NCI-H524 (cell line): ENCODE measurements around the gene RYR2.

Source experiments
- DNase-seq, 2 experiments: peaks; one replicate each; lab custom pipeline; 2025; lab: John Stamatoyannopoulos, UW

Gene RYR2

DNA sequence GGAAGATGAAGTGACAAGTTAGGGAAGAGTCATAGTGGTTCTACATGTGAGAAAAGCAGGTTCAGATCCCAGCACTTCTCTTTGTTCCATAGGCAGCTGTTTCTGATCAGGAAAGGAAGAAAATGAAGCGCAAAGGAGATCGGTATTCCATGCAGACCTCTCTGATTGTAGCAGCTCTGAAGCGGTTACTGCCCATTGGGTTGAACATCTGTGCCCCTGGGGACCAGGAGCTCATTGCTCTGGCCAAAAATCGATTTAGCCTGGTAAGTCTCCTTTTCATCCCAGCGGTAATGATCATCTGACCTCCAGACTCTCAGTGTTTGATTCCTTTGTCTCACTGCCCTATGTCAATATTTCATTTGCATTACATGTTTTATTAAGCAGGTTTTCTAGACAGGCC is 675.1 kb downstream of the RYR2 start:
- DNase-seq: no peak

DNA sequence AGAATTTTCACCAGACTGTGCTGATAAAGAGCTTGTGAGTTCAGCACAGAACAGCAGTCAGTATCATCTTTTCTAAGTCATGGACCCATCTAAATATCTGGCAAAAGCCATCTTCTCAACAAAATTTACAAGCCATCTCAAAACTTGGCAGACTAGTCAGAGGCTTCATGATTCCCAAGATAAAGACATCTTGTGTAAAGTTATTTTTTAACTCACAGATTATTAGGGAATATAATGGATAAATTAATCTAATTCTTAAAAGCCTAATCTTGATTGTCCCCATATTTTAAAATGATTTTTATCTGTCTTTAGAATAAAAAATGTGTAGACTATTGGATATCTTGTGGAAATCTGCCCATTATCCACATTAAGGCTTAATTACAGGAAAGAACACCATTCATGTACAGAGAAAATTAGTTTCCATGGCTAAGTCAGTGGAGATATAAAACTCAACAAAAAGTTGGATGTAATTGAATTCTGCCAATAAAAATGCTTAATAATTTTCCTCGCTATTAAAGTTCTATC is 688.9 kb downstream of the RYR2 start:
- DNase-seq: no peak

DNA sequence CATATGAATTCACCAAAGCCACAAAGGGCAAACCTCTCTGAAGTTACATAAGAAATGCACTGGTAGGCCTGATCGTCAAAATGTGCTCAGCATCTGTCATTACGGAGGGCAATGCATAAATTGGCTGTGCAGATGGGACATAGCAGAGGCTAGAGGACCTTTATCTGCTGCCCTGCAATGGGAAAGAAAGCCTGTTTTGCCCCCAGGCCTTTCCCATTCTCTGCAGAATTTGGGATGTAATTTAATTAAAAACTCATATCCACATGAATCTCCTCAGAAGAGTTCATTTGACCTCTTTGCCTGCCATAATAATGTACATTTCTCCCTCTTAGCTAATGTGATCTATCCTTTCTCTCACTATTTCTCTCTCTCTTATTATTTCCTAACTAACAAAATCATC is 690.7 kb downstream of the RYR2 start:
- DNase-seq: no peak

- no peak for DNase-seq
Measured at GRCh38 chr1:237736372-237737029, 694.5 kb downstream of the RYR2 start.

DNA sequence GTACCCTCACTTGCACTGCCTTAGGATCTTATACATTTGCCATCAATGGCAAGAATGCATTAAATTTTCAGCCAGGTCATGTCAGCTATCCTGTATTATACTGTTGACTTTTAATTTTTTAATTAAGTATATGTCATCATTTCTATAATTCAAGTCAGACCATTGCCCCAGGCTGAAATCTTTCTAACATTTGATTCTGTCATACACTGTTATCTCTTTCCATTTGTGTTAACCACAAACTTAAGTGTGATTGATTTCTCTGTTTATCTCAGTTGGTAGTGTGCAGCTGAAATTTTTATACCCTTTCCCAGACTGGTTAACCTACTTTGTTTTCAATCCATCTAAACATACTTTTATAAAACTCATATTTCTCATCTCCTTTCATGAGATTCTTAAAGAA is 695.5 kb downstream of the RYR2 start:
- DNase-seq: no peak

GRCh38 chr1:237737938-237738610 is 696.1 kb downstream of the RYR2 start:
- no peak for DNase-seq

- no peak for DNase-seq
Measured at GRCh38 chr1:237740846-237741245, 698.9 kb downstream of the RYR2 start.

- DNase-seq: no peak
Measured at GRCh38 chr1:237745545-237745944, 703.6 kb downstream of the RYR2 start.

DNA sequence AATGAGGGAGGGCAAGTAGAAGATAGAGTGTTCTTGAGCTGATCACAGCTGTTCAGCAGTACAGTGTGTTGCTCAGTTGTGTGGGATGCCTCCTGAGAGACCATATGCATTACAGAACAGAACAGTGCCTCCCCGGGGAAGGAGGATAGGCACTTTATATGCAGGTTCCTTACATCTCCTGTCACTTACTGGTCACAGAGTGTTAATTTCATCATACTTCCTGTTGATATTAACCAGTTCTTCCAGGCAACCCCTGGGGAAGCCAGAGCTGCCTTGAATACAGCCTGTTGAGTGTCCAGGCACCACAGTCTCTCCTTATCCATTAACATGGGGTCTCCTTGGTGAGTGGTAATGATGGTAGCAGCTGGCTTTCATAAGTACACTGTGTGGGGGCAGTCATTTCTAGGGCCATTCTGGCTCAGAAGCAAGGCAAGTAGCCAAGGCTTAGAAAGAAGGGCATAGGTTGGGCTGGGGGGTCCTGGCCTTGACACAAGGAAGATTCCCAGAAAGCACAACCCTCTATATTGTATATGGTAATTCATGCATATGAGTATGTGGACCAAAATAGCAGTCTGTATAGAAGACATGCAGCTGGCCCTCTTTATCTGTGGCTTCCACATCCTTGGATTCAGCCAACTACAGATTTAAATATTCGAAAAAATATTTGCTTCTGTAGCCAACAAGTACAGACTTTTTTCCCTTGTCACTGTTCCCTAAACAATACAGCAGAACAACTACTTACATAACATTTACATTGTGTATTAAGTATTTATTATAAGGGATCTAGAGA is 706.4 kb downstream of the RYR2 start:
- peak in 1 of 2 experiments; percentile 7 for DNase-seq

GRCh38 chr1:237749122-237749521 is 707.1 kb downstream of the RYR2 start:
- DNase-seq: no peak

GRCh38 chr1:237751090-237751489 is 709.1 kb downstream of the RYR2 start:
- no peak for DNase-seq

DNA sequence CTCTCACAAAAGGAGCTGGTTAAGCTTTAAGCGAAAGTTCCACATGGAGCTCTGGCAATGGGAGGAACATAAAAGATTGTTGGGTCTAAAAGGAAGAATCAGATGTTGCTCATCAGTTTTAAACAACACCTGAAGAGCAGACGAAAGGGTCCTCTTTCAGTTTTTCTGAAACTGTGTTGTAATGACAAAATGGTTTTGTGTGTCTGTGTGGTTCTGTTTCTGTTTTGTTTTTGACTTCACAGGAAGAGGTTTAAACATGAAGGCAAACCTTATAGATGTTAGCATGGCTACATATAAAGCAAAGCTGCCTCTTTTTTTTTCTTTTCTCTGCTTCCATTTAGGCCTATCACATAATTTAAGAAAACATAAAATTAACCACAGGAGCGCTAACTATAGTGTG is 712.6 kb downstream of the RYR2 start:
- DNase-seq: no peak

GRCh38 chr1:237756304-237756967 is 714.5 kb downstream of the RYR2 start:
- DNase-seq: no peak

GRCh38 chr1:237759377-237759776 is 717.4 kb downstream of the RYR2 start:
- no peak for DNase-seq

GRCh38 chr1:237760951-237761350 is 719.0 kb downstream of the RYR2 start:
- no peak for DNase-seq

DNA sequence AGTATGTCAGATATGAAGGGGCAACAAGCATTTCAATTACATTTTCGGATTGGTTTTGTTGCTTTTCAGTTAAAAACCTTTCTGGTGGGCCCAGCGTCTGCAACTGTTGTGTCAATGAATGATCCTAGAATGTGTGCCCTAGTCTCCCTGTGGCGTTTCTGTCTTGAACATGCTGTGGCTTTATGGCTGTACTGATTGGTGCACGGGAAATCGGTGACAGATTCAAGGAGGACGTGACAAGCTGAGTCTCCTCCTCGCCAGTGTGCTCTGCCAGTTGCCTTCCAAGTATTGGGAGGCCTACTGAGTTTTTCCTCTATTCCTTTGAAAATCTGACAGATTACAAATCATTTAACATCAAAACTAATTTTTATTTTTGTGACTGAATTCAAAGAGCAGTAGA is 721.2 kb downstream of the RYR2 start:
- DNase-seq: no peak

DNA sequence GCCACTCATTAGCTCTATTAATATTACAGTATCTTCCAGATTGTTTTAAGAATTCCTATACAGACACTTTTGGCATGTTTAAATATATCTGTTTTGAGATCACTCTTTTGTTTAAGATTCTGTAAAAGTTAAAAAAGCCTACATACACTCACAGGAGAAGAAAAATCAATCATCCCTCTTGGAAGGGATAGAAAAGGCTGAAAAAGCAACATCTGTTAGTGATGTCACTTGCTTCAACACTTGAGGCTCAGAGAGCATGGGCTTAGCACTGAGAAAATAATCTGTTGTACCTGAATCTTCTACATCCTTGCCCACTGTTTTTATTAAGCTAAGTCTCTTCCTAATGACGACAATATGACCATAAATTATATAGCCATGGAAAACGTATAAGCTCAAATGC is 721.8 kb downstream of the RYR2 start:
- DNase-seq: peak in 1 of 2 experiments; percentile 54

DNA sequence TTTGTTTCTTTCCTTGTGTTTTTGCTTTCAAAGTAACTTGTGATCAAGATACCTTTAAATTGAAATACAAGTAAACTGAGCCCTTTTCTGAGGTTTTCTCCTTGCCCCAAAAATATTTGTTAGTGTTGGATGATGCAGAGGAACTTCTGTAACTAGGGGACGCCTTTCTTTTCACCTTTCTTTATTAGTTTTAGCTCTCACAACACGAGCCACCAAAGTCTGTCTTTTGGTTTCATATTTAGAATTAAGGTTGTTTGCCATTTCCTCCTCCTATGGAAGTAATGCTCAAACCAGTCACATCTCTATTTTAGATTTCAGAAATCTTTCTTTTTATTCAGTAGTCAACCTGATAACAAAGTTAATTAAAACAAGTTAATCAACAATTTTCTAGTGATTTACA is 727.9 kb downstream of the RYR2 start:
- no peak for DNase-seq

GRCh38 chr1:237772009-237772408 is 730.0 kb downstream of the RYR2 start:
- DNase-seq: no peak

DNA sequence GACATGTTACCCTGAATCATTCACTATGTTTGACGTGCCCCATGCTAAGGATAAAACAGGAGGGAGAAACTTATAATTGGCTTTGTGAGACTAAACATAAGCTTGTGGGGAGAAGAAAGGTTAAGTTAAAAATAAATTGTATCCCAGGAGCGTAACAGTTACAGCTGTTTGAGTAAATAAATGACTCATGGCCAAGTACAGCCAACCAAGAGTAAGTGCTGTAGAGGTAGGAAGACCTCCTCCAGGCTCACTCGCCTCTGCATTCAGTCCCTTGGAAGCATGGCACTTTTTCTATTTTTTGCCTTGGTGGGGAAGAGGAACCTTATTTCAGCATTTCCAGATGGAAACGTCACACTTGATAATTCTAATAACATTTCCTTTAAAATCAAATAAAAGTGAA is 732.3 kb downstream of the RYR2 start:
- DNase-seq: no peak

DNA sequence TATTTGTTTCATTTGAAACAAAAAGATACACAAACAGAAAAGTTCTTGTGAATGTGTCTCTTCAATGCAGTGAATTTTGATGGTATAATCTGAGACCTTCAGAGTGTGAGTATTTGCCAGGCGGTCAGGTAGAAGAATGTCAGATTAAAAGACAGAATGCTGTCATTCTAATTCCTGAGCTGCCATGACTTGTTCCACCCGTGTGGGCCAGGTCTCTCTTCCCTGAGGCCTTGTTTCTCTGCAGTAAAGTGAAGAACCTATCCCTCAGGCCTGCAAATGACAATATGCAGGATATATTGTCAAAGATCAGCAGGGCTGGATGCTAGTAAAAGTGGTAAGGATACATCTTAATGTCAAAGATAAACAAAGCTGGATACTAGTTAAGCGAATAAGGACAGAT is 737.4 kb downstream of the RYR2 start:
- DNase-seq: no peak

DNA sequence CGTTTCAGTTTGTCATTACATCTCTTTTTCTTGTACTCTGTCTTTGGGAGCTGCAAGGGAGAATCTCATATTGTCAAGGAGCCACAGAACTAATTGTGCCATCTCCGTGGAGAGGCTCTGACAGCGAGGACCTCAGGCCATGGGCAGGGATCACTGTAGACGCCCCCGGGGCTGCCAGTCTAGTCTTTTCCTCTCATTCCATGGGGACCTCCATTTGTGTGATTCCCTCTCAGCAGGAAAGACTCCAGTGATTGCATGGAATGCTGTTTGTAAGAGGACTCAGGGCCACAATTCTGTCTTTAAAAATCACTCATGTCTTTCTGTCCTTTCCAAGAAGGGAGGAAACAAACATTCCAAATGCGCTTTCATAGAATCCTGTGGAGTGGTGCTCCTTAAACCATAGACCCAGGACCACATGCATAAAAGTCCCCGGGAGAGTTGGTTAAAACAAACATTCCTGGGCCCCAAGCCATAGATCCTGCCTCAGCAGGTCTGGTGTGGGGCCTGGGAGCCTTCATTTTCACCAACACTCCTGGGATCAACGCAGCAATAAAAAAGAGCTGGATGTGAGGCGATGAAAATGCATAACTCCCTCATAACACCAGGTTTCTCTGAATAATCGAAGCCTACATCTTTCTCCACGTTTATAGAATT is 744.2 kb downstream of the RYR2 start:
- DNase-seq: no peak
